Measurements from ENCODE around the gene FSHB. TPM values are rescaled to one million over a fixed set of nuclear protein-coding genes. Genes with fewer than 3 reads are reported as not detected.

The FSHB gene
- polyA plus RNA-seq, 1 donor from 2014 or later: not detected

DNA sequence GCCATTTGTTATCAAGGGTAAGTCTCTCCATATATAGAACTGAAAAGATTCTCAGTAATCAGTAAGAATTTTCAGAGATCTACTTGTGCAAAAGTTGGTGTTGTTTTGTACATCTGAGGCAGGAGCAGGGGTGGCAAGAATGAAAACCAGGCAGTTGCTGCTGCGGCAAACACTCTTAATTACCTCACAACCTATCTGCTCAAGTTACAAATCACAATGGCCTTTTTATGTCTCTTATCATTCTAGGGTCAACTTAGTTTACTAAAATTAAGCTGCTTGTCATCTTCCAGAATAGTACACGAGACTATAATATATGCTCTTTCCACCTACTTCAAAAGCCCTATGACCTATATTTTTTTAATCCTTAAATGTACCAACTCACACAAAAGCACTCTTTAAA lies 14.3 kb upstream of the FSHB start:
- H3K79me2 ChIP-seq (replicated peaks; ENCODE audit: insufficient read depth, low read length): no peaks in the 10 kb centered on the region
- H3F3A ChIP-seq (ENCODE audit: insufficient read depth, low read length, poor library complexity, severe bottlenecking): no peaks in the 10 kb centered on the region
- H3K36me3 ChIP-seq (ENCODE audit: insufficient read depth, low read length): no peaks in the 10 kb centered on the region
- no peaks in the 10 kb centered on the region for H3K27me3 ChIP-seq (ENCODE audit: insufficient read depth, low read depth, low read length)
- H3K9ac ChIP-seq (ENCODE audit: low read length): no peak overlapping the region
- no peaks in the 10 kb centered on the region for H3K9me3 ChIP-seq (ENCODE audit: low read length)
- H2AFZ ChIP-seq (ENCODE audit: low read depth, low read length): no peak overlapping the region
- H4K20me1 ChIP-seq (ENCODE audit: insufficient read depth): no peaks in the 10 kb centered on the region
- TF ChIP-seq, protein P1, sequence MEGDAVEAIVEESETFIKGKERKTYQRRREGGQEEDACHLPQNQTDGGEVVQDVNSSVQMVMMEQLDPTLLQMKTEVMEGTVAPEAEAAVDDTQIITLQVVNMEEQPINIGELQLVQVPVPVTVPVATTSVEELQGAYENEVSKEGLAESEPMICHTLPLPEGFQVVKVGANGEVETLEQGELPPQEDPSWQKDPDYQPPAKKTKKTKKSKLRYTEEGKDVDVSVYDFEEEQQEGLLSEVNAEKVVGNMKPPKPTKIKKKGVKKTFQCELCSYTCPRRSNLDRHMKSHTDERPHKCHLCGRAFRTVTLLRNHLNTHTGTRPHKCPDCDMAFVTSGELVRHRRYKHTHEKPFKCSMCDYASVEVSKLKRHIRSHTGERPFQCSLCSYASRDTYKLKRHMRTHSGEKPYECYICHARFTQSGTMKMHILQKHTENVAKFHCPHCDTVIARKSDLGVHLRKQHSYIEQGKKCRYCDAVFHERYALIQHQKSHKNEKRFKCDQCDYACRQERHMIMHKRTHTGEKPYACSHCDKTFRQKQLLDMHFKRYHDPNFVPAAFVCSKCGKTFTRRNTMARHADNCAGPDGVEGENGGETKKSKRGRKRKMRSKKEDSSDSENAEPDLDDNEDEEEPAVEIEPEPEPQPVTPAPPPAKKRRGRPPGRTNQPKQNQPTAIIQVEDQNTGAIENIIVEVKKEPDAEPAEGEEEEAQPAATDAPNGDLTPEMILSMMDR (IDR thresholded peaks at IDR 0.05; ENCODE audit: poor library complexity, severe bottlenecking): no peak
- TF ChIP-seq EP300 (conservative IDR thresholded peaks at IDR 0.05; ENCODE audit: poor library complexity, severe bottlenecking) (no peak), TAF1 (IDR thresholded peaks at IDR 0.05; ENCODE audit: low read depth) (no peak), MXI1 (conservative IDR thresholded peaks at IDR 0.05; ENCODE audit: poor library complexity, severe bottlenecking) (no peak), SMC3 (conservative IDR thresholded peaks at IDR 0.05; ENCODE audit: poor library complexity) (no peak)
- TF ChIP-seq, protein P2, sequence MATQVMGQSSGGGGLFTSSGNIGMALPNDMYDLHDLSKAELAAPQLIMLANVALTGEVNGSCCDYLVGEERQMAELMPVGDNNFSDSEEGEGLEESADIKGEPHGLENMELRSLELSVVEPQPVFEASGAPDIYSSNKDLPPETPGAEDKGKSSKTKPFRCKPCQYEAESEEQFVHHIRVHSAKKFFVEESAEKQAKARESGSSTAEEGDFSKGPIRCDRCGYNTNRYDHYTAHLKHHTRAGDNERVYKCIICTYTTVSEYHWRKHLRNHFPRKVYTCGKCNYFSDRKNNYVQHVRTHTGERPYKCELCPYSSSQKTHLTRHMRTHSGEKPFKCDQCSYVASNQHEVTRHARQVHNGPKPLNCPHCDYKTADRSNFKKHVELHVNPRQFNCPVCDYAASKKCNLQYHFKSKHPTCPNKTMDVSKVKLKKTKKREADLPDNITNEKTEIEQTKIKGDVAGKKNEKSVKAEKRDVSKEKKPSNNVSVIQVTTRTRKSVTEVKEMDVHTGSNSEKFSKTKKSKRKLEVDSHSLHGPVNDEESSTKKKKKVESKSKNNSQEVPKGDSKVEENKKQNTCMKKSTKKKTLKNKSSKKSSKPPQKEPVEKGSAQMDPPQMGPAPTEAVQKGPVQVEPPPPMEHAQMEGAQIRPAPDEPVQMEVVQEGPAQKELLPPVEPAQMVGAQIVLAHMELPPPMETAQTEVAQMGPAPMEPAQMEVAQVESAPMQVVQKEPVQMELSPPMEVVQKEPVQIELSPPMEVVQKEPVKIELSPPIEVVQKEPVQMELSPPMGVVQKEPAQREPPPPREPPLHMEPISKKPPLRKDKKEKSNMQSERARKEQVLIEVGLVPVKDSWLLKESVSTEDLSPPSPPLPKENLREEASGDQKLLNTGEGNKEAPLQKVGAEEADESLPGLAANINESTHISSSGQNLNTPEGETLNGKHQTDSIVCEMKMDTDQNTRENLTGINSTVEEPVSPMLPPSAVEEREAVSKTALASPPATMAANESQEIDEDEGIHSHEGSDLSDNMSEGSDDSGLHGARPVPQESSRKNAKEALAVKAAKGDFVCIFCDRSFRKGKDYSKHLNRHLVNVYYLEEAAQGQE (IDR thresholded peaks at IDR 0.05; ENCODE audit: borderline replicate concordance): no peak
- H3K9me2 ChIP-seq (ENCODE audit: insufficient read depth, low read length): no peaks in the 10 kb centered on the region
- H3K4me2 ChIP-seq (ENCODE audit: low read length): no peak overlapping the region
- no peak overlapping the region for H3K4me3 ChIP-seq (ENCODE audit: low read length)
- H3K27ac ChIP-seq (ENCODE audit: low read length): no peak overlapping the region

DNA sequence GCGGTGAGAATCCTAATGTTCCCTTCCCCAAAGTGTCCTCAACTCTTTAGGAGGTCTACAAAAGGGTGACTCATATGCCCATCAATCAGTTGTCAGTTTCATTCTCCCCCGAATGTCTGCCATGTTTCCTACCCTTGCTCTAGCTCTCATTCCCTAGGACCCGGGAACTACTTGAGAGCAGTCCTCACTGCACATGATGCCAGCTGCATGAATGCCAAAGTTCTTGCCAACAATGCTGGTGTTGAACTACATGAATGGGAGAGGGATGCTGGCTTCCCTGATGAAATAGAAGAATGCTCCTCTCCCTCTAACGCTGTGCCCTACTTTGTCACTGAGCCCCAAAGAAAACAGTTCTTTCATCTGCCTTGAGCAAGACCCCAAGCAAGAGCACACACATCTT lies 12.5 kb upstream of the FSHB start:
- H3F3A ChIP-seq (ENCODE audit: insufficient read depth, low read length, poor library complexity, severe bottlenecking): no peaks in the 10 kb centered on the region
- no peak overlapping the region for H2AFZ ChIP-seq (ENCODE audit: low read depth, low read length)
- no peaks in the 10 kb centered on the region for H4K20me1 ChIP-seq (ENCODE audit: insufficient read depth)
- no peak overlapping the region for H3K9ac ChIP-seq (ENCODE audit: low read length)
- TF ChIP-seq MXI1 (conservative IDR thresholded peaks at IDR 0.05; ENCODE audit: poor library complexity, severe bottlenecking) (no peak), TAF1 (IDR thresholded peaks at IDR 0.05; ENCODE audit: low read depth) (no peak), EZH2 (IDR thresholded peaks at IDR 0.05; ENCODE audit: borderline replicate concordance, insufficient read depth, low read length, poor library complexity, severe bottlenecking) (no peak), POLR2AphosphoS5 (IDR thresholded peaks at IDR 0.05) (no peak), EP300 (conservative IDR thresholded peaks at IDR 0.05; ENCODE audit: poor library complexity, severe bottlenecking) (no peak), RAD21 (conservative IDR thresholded peaks at IDR 0.05) (no peak), SMC3 (conservative IDR thresholded peaks at IDR 0.05; ENCODE audit: poor library complexity) (no peak)
- TF ChIP-seq, protein P1 (IDR thresholded peaks at IDR 0.05; ENCODE audit: poor library complexity, severe bottlenecking): no peak
- TF ChIP-seq, protein P2 (IDR thresholded peaks at IDR 0.05; ENCODE audit: borderline replicate concordance): no peak
- no peaks in the 10 kb centered on the region for H3K9me2 ChIP-seq (ENCODE audit: insufficient read depth, low read length)
- H3K4me2 ChIP-seq (ENCODE audit: low read length): no peak overlapping the region
- no peaks in the 10 kb centered on the region for H3K36me3 ChIP-seq (ENCODE audit: insufficient read depth, low read length)
- H3K4me3 ChIP-seq (ENCODE audit: low read length): no peak overlapping the region
- H3K27me3 ChIP-seq (ENCODE audit: insufficient read depth, low read depth, low read length): no peaks in the 10 kb centered on the region
- H3K9me3 ChIP-seq (ENCODE audit: low read length): no peaks in the 10 kb centered on the region
- H3K79me2 ChIP-seq (replicated peaks; ENCODE audit: insufficient read depth, low read length): no peaks in the 10 kb centered on the region
- no peak overlapping the region for H3K27ac ChIP-seq (ENCODE audit: low read length)

All from neural cell (in vitro differentiated cells).